ENCODE data around the gene ADAMTS18.
"Not testable (repeated sequence)": the region's sequence is repeated elsewhere in the genome, so short reads cannot be mapped to it uniquely, and the experiment has no call there.

Gene ADAMTS18

GRCh38 chr16:77285676-77286075 lies 149.2 kb downstream of the ADAMTS18 start:
- no peak overlapping the region for H3K9ac ChIP-seq (ENCODE audit: low read depth, low read length, poor library complexity, severe bottlenecking)
- no peak overlapping the region for H3K4me3 ChIP-seq (ENCODE audit: low read length, poor library complexity, severe bottlenecking)
- H4K20me1 ChIP-seq (ENCODE audit: insufficient read depth, low read length, poor library complexity, severe bottlenecking), result no peaks in the 10 kb centered on the region
- H2AFZ ChIP-seq (ENCODE audit: low read length), result no peak overlapping the region
- no peak overlapping the region for H3K4me2 ChIP-seq (ENCODE audit: low read depth, low read length, poor library complexity, severe bottlenecking)
- no peaks in the 10 kb centered on the region for H3K9me3 ChIP-seq (ENCODE audit: insufficient read depth, low read depth, low read length)
- no peaks in the 10 kb centered on the region for H3K36me3 ChIP-seq (ENCODE audit: insufficient read depth, low read length)
- no peak for TF ChIP-seq CTCF (conservative IDR thresholded peaks at IDR 0.05; ENCODE audit: low read length)
- H3K27me3 ChIP-seq (ENCODE audit: insufficient read depth, low read length, poor library complexity, severe bottlenecking), result no peaks in the 10 kb centered on the region
- peaks cover 6% of the 10 kb centered on the region for H3K4me1 ChIP-seq (ENCODE audit: insufficient read depth, low read length, poor library complexity, severe bottlenecking)
- no peaks in the 10 kb centered on the region for H3K9me2 ChIP-seq (replicated peaks; ENCODE audit: low read depth, low read length)
- H3F3A ChIP-seq (ENCODE audit: low read depth), result no peaks in the 10 kb centered on the region
- no peaks in the 10 kb centered on the region for H3K79me2 ChIP-seq (ENCODE audit: insufficient read depth, low read length)

GRCh38 chr16:77282345-77282744 lies 152.5 kb downstream of the ADAMTS18 start:
- no peaks in the 10 kb centered on the region for H3K9me3 ChIP-seq (ENCODE audit: insufficient read depth, low read depth, low read length)
- H3K79me2 ChIP-seq (ENCODE audit: insufficient read depth, low read length), result no peaks in the 10 kb centered on the region
- H3K9ac ChIP-seq (ENCODE audit: low read depth, low read length, poor library complexity, severe bottlenecking), result no peak overlapping the region
- TF ChIP-seq EZH2phosphoT487 (IDR thresholded peaks at IDR 0.05; ENCODE audit: borderline replicate concordance) (no peak), CTCF (conservative IDR thresholded peaks at IDR 0.05; ENCODE audit: low read length) (no peak)
- H3K36me3 ChIP-seq (ENCODE audit: insufficient read depth, low read length), result no peaks in the 10 kb centered on the region
- H3F3A ChIP-seq (ENCODE audit: low read depth), result no peaks in the 10 kb centered on the region
- no peak overlapping the region for H3K4me3 ChIP-seq (ENCODE audit: low read length, poor library complexity, severe bottlenecking)
- H3K4me2 ChIP-seq (ENCODE audit: low read depth, low read length, poor library complexity, severe bottlenecking), result no peak overlapping the region
- H3K4me1 ChIP-seq (ENCODE audit: insufficient read depth, low read length, poor library complexity, severe bottlenecking), result peaks cover 12% of the 10 kb centered on the region
- H3K27me3 ChIP-seq (ENCODE audit: insufficient read depth, low read length, poor library complexity, severe bottlenecking), result no peaks in the 10 kb centered on the region
- no peaks in the 10 kb centered on the region for H4K20me1 ChIP-seq (ENCODE audit: insufficient read depth, low read length, poor library complexity, severe bottlenecking)
- H2AFZ ChIP-seq (ENCODE audit: low read length), result no peak overlapping the region
- no peaks in the 10 kb centered on the region for H3K9me2 ChIP-seq (replicated peaks; ENCODE audit: low read depth, low read length)

DNA sequence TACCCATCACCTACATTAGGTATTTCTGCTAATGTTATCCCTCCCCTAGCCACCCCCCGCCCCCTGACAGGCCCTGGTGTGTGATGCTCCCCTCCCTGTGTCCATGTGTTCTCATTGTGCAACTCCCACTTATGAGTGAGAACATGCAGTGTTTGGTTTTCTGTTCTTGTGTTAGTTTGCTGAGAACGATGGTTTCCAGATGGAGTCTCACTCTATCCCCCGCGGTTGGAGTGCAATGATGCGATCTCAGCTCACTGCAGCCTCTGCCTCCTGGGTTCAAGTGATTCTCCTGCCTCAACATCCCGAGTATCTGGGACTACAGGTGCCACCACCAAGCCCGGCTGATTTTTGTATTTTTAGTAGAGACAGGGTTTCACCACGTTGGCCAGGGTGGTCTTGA lies 155.5 kb downstream of the ADAMTS18 start:
- H3K9ac ChIP-seq (ENCODE audit: low read depth, low read length, poor library complexity, severe bottlenecking); H3K9me2 ChIP-seq (replicated peaks; ENCODE audit: low read depth, low read length); H3K36me3 ChIP-seq (ENCODE audit: insufficient read depth, low read length); H3K79me2 ChIP-seq (ENCODE audit: insufficient read depth, low read length); H3K4me3 ChIP-seq (ENCODE audit: low read length, poor library complexity, severe bottlenecking); H3F3A ChIP-seq (ENCODE audit: low read depth); H3K4me2 ChIP-seq (ENCODE audit: low read depth, low read length, poor library complexity, severe bottlenecking); H2AFZ ChIP-seq (ENCODE audit: low read length); H4K20me1 ChIP-seq (ENCODE audit: insufficient read depth, low read length, poor library complexity, severe bottlenecking); H3K27me3 ChIP-seq (ENCODE audit: insufficient read depth, low read length, poor library complexity, severe bottlenecking); H3K9me3 ChIP-seq (ENCODE audit: insufficient read depth, low read depth, low read length): not testable (repeated sequence)
- peaks cover 17% of the 10 kb centered on the region for H3K4me1 ChIP-seq (ENCODE audit: insufficient read depth, low read length, poor library complexity, severe bottlenecking)

DNA sequence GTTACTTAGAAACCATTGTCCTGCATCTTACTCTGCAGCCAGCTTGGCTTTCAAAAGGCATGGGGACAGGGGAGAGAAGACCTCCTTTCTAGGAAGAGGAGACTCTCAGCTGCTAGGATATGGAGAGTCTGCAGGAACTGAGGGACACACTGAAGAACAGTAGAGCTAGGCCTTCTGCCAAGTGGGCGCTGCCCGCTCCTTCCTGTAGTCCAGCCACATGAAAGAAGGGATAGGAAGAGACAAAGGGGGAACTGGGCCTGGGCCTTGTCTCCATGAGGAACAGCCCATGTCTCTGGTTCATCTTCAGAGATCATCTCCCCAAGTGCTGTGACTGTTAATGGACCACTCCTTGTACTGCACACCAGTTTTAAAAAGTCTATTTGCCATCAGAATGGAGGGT lies 157.3 kb downstream of the ADAMTS18 start:
- H3K9ac ChIP-seq (ENCODE audit: low read depth, low read length, poor library complexity, severe bottlenecking), result no peak overlapping the region
- peaks cover 20% of the 10 kb centered on the region for H3K4me1 ChIP-seq (ENCODE audit: insufficient read depth, low read length, poor library complexity, severe bottlenecking)
- H3K79me2 ChIP-seq (ENCODE audit: insufficient read depth, low read length), result no peaks in the 10 kb centered on the region
- TF ChIP-seq CTCF (conservative IDR thresholded peaks at IDR 0.05; ENCODE audit: low read length), result no peak
- TF ChIP-seq EZH2phosphoT487 (IDR thresholded peaks at IDR 0.05; ENCODE audit: borderline replicate concordance), result no peak
- H3K9me3 ChIP-seq (ENCODE audit: insufficient read depth, low read depth, low read length), result no peaks in the 10 kb centered on the region
- H3K4me2 ChIP-seq (ENCODE audit: low read depth, low read length, poor library complexity, severe bottlenecking), result no peak overlapping the region
- H3F3A ChIP-seq (ENCODE audit: low read depth), result no peaks in the 10 kb centered on the region
- H4K20me1 ChIP-seq (ENCODE audit: insufficient read depth, low read length, poor library complexity, severe bottlenecking), result no peaks in the 10 kb centered on the region
- peak overlapping the region; percentile 58 for H2AFZ ChIP-seq (ENCODE audit: low read length)
- H3K4me3 ChIP-seq (ENCODE audit: low read length, poor library complexity, severe bottlenecking), result no peak overlapping the region
- H3K36me3 ChIP-seq (ENCODE audit: insufficient read depth, low read length), result no peaks in the 10 kb centered on the region
- H3K27me3 ChIP-seq (ENCODE audit: insufficient read depth, low read length, poor library complexity, severe bottlenecking), result no peaks in the 10 kb centered on the region
- no peaks in the 10 kb centered on the region for H3K9me2 ChIP-seq (replicated peaks; ENCODE audit: low read depth, low read length)
